Measurements from ENCODE around the gene NRROS.

DNA sequence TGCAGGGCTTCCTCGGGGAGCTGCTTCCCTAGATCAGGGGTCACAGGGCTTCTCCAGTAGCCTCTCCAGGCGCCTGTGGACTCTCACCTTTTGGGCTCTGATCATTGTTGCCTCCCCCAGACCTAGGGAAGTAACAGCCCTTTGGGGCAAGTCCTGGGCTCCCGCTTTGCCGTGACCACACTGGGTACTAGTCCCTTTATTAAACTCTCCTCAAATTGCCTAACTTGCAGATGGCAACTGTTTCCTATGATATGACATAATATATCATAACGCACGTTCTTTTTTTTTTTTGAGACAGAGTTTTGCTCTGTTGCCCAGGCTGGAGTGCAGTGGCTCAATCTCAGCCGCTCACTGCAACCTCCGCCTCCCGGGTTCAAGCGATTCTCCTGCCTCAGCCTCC is 17.9 kb upstream of the NRROS start:
- TF ChIP-seq, protein P1, sequence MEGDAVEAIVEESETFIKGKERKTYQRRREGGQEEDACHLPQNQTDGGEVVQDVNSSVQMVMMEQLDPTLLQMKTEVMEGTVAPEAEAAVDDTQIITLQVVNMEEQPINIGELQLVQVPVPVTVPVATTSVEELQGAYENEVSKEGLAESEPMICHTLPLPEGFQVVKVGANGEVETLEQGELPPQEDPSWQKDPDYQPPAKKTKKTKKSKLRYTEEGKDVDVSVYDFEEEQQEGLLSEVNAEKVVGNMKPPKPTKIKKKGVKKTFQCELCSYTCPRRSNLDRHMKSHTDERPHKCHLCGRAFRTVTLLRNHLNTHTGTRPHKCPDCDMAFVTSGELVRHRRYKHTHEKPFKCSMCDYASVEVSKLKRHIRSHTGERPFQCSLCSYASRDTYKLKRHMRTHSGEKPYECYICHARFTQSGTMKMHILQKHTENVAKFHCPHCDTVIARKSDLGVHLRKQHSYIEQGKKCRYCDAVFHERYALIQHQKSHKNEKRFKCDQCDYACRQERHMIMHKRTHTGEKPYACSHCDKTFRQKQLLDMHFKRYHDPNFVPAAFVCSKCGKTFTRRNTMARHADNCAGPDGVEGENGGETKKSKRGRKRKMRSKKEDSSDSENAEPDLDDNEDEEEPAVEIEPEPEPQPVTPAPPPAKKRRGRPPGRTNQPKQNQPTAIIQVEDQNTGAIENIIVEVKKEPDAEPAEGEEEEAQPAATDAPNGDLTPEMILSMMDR (conservative IDR thresholded peaks at IDR 0.05; ENCODE audit: low read depth, low read length), result no peak
- no peak for TF ChIP-seq RFX5 (IDR thresholded peaks at IDR 0.05; ENCODE audit: low read depth, low read length)
- no peak for TF ChIP-seq MXI1 (IDR thresholded peaks at IDR 0.05; ENCODE audit: borderline replicate concordance, low read depth, low read length)
- TF ChIP-seq MAZ (IDR thresholded peaks at IDR 0.05; ENCODE audit: borderline replicate concordance, low read depth, low read length), result no peak
- no peak for TF ChIP-seq MAFK (IDR thresholded peaks at IDR 0.05; ENCODE audit: low read depth, low read length)
- TF ChIP-seq, protein P2, sequence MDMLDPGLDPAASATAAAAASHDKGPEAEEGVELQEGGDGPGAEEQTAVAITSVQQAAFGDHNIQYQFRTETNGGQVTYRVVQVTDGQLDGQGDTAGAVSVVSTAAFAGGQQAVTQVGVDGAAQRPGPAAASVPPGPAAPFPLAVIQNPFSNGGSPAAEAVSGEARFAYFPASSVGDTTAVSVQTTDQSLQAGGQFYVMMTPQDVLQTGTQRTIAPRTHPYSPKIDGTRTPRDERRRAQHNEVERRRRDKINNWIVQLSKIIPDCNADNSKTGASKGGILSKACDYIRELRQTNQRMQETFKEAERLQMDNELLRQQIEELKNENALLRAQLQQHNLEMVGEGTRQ (IDR thresholded peaks at IDR 0.05; ENCODE audit: low read depth, low read length), result no peak
- no peak for TF ChIP-seq POLR2A (IDR thresholded peaks at IDR 0.05; ENCODE audit: low read depth, low read length)
- TF ChIP-seq RAD21 (IDR thresholded peaks at IDR 0.05; ENCODE audit: low read length), result no peak
- TF ChIP-seq CEBPB (IDR thresholded peaks at IDR 0.05; ENCODE audit: low read depth, low read length), result no peak
- no peak for TF ChIP-seq RCOR1 (IDR thresholded peaks at IDR 0.05; ENCODE audit: insufficient replicate concordance, low read length)
- no peak for TF ChIP-seq FOS (IDR thresholded peaks at IDR 0.05; ENCODE audit: low read depth, low read length)
- TF ChIP-seq CHD1 (IDR thresholded peaks at IDR 0.05; ENCODE audit: low read depth, low read length), result no peak
- TF ChIP-seq SMC3 (IDR thresholded peaks at IDR 0.05; ENCODE audit: low read depth, low read length), result no peak
- TF ChIP-seq NFE2L2 (IDR thresholded peaks at IDR 0.05; ENCODE audit: low read depth, low read length), result no peak

Measured in IMR-90 (cell line).